Measurements from ENCODE around the gene GRN. TPM values are rescaled to one million over a fixed set of nuclear protein-coding genes. Genes with fewer than 3 reads are reported as not detected.

GRN gene
- total and polyA plus RNA-seq, 2 of the 13 experiments (the other 11 are each of a cell fraction or from before 2014, with no cell fraction given) = 86.6 to 143 TPM

DNA sequence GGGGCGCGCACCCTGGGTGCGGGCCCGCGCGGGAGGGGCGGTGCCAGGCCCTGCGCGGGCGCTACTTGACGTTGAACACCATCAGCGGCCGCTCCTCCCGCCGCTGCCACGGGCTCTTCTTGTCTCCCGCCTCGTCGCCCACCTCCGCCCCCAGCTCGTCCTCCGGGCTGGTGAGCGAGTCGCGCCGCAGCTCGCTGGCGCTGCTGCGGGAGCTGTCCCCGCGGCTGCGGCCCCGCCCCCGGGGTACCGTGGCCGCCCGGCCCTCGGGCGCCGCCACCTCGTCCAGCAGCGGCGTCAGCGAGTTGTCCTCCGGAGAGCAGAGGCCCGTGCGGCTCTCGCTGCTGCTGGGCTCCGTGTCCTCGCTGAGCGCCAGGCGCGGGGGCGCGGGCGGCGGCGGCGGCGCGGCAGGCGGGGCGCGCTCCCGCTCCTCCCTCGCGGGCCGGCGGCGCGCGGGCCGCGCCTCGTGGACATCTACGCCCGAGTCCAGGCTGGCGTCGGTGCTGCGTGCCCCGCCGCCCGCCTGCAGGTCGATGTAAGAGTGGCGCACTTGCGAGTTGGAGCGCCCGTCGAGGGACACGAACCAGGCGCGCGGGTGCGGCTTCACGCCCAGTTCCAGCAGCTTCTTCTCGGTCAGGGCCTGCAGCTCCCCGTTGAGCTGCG lies 8.7 kb downstream of the GRN start:
- Histone ChIP-seq H3K9ac (ENCODE audit: insufficient read depth, low read depth, low read length) (no peak overlapping the region), H3K27me3 (ENCODE audit: control insufficient read depth in 1 of 2, insufficient read depth in 2 of 2, low read length in 2 of 2) (peaks cover 8 to 10% of the 10 kb centered on the region in 2 experiments; a peak in 3 of 5 replicates), H3K9me3 (ENCODE audit: low read length) (no peaks in the 10 kb centered on the region), H3K36me3 (replicated peaks in 1 of 2; ENCODE audit: control insufficient read depth in 1 of 2, insufficient read depth in 2 of 2, low read length in 2 of 2) (peaks cover 9 to 30% of the 10 kb centered on the region in 2 experiments), H4K20me1 (ENCODE audit: insufficient read depth, low read length) (no peaks in the 10 kb centered on the region), H3K4me1 (ENCODE audit: insufficient read depth, low read length) (peaks cover 8% of the 10 kb centered on the region), H3K4me2 (ENCODE audit: low read depth, low read length) (no peak overlapping the region), H3K4me3 (replicated peaks in 1 of 3; ENCODE audit: insufficient read depth in 1 of 3, low read depth in 2 of 3, low read length in 3 of 3) (no peak overlapping the region), H2AFZ (ENCODE audit: low read length) (no peak overlapping the region), H3K79me2 (ENCODE audit: insufficient read depth, low read length) (no peaks in the 10 kb centered on the region), H3K27ac (ENCODE audit: extremely low read length, insufficient read depth, low read length) (no peak overlapping the region)
- ATAC-seq = no peak
- no TSS peak for BruUV-seq (replicated peaks)
- WGBS (ENCODE audit: low lambda C conversion rate) = 95% methylated on average over 98 of the region's 98 CpGs
- no peak for DNase-seq (ENCODE audit: low spot score)
- FAIRE-seq = no peak
- ChIA-PET POLR2A (interaction anchor here (1.1 to 4.8 kb wide), 3 partner anchors 9 to 22 kb away, joined by 5 to 24 read pairs (median 8); partner anchors contain the start of genes FAM171A2 and GRN), CTCF (ENCODE audit: low intra/inter-chr PET ratio, low total read pairs) (interaction anchor here (2.0 kb wide), 1 partner anchor 10 kb away, joined by 9 read pairs; the partner anchor contains the start of gene FAM171A2)
- intact Hi-C loops (cut with micrococcal nuclease; ENCODE audit: unreplicated experiment) (loop anchor here (10.0 kb wide), 1 partner anchor 171 kb away; no protein-coding TSS in a partner anchor), in situ Hi-C loops (cut with HindIII; ENCODE audit: extremely low pct_ligation_motif_present, low pct_unique_long_range_greater_than_20kb) (no loop called here)
- TF ChIP-seq MYC (CRISPR knock-in tag; IDR thresholded peaks at IDR 0.05; ENCODE audit: borderline replicate concordance) = no peak
- TF ChIP-seq EZH2 (conservative IDR thresholded peaks at IDR 0.05; ENCODE audit: low read depth, low read length) = no peak
- no peak for TF ChIP-seq HMG20B (CRISPR knock-in tag; conservative IDR thresholded peaks at IDR 0.05)
- TF ChIP-seq, protein P1, sequence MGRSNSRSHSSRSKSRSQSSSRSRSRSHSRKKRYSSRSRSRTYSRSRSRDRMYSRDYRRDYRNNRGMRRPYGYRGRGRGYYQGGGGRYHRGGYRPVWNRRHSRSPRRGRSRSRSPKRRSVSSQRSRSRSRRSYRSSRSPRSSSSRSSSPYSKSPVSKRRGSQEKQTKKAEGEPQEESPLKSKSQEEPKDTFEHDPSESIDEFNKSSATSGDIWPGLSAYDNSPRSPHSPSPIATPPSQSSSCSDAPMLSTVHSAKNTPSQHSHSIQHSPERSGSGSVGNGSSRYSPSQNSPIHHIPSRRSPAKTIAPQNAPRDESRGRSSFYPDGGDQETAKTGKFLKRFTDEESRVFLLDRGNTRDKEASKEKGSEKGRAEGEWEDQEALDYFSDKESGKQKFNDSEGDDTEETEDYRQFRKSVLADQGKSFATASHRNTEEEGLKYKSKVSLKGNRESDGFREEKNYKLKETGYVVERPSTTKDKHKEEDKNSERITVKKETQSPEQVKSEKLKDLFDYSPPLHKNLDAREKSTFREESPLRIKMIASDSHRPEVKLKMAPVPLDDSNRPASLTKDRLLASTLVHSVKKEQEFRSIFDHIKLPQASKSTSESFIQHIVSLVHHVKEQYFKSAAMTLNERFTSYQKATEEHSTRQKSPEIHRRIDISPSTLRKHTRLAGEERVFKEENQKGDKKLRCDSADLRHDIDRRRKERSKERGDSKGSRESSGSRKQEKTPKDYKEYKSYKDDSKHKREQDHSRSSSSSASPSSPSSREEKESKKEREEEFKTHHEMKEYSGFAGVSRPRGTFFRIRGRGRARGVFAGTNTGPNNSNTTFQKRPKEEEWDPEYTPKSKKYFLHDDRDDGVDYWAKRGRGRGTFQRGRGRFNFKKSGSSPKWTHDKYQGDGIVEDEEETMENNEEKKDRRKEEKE (IDR thresholded peaks at IDR 0.05) = no peak
- TF ChIP-seq, protein P2, sequence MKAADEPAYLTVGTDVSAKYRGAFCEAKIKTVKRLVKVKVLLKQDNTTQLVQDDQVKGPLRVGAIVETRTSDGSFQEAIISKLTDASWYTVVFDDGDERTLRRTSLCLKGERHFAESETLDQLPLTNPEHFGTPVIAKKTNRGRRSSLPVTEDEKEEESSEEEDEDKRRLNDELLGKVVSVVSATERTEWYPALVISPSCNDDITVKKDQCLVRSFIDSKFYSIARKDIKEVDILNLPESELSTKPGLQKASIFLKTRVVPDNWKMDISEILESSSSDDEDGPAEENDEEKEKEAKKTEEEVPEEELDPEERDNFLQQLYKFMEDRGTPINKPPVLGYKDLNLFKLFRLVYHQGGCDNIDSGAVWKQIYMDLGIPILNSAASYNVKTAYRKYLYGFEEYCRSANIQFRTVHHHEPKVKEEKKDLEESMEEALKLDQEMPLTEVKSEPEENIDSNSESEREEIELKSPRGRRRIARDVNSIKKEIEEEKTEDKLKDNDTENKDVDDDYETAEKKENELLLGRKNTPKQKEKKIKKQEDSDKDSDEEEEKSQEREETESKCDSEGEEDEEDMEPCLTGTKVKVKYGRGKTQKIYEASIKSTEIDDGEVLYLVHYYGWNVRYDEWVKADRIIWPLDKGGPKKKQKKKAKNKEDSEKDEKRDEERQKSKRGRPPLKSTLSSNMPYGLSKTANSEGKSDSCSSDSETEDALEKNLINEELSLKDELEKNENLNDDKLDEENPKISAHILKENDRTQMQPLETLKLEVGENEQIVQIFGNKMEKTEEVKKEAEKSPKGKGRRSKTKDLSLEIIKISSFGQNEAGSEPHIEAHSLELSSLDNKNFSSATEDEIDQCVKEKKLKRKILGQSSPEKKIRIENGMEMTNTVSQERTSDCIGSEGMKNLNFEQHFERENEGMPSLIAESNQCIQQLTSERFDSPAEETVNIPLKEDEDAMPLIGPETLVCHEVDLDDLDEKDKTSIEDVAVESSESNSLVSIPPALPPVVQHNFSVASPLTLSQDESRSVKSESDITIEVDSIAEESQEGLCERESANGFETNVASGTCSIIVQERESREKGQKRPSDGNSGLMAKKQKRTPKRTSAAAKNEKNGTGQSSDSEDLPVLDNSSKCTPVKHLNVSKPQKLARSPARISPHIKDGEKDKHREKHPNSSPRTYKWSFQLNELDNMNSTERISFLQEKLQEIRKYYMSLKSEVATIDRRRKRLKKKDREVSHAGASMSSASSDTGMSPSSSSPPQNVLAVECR (CRISPR knock-in tag; IDR thresholded peaks at IDR 0.05; ENCODE audit: borderline replicate concordance) = no peak
- no peak for TF ChIP-seq FOXJ3 (CRISPR knock-in tag; IDR thresholded peaks at IDR 0.05; ENCODE audit: borderline replicate concordance)
- TF ChIP-seq ZNF441 (CRISPR knock-in tag; IDR thresholded peaks at IDR 0.05; ENCODE audit: borderline replicate concordance) = no peak
- TF ChIP-seq HDAC6 (IDR thresholded peaks at IDR 0.05; ENCODE audit: low read depth, low read length) = no peak
- TF ChIP-seq ZNF564 (CRISPR knock-in tag; IDR thresholded peaks at IDR 0.05) = no peak
- no peak for TF ChIP-seq STAT5B (CRISPR knock-in tag; IDR thresholded peaks at IDR 0.05)
- TF ChIP-seq, protein P3, sequence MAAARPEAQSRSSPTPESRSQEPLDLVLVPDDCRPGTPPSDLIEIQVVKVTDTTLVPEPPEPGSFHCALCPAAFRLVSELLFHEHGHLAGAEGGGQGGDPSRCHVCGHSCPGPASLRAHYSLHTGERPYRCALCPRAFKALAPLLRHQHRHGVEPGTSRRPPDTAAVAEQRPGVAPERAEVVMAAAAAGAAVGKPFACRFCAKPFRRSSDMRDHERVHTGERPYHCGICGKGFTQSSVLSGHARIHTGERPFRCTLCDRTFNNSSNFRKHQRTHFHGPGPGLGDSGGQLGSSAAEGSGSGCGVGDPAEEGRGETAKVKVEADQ (CRISPR knock-in tag; IDR thresholded peaks at IDR 0.05; ENCODE audit: borderline replicate concordance) = no peak
- TF ChIP-seq CREM (IDR thresholded peaks at IDR 0.05) = no peak
- no peak for TF ChIP-seq CREM (CRISPR knock-in tag; IDR thresholded peaks at IDR 0.05)
